Hippocampal formation (tissue), 2 donors: Measurements from ENCODE around the gene NDUFV1.
"Not testable (repeated sequence)": the region's sequence is repeated elsewhere in the genome, so short reads cannot be mapped to it uniquely, and the experiment has no call there.

Source experiments
- DNase-seq, 2 donors: peaks; one replicate each; lab custom pipeline; 2025; lab: John Stamatoyannopoulos, UW

NDUFV1 gene

GRCh38 chr11:67606492-67607295 is at the start of gene NDUFV1:
NDUFV1 (plus strand) TSS chr11:67606936; CDS start chr11:67607005, 69 bp downstream.
- DNase-seq: peak; percentile 92 to 94

DNA sequence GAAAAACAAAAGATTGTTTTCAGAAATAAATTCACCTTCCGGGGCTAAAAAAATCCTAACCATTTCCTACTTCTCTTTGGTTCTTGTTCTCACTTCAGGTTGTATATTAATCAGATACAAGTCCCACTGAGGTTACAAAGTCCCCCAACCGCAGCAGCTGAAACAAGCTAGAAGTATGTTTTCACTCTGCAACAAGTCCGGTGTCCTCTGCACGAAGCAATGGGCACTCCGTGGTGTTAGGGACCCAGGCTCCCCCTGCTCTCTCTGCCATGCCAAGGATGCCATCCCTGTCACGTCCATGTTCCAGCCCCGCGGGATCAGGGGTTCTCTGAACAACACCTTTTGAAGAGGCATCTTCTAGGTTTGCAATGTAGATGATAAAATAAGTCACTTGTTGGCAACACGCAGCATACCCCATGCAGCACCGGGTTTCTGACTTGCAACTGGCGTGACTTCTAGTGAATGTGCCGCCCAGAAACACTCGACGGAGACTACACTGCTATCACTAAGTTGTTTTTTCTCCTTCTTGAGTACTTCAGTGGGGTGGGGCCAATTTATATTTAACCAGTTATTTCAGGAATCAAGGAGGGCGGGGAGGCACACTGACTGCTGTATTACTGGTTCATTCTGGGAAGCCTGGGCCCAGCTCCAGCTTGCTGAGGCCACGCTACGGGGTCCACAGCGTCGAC is 48.5 kb upstream of the NDUFV1 start:
- DNase-seq: no peak

DNA sequence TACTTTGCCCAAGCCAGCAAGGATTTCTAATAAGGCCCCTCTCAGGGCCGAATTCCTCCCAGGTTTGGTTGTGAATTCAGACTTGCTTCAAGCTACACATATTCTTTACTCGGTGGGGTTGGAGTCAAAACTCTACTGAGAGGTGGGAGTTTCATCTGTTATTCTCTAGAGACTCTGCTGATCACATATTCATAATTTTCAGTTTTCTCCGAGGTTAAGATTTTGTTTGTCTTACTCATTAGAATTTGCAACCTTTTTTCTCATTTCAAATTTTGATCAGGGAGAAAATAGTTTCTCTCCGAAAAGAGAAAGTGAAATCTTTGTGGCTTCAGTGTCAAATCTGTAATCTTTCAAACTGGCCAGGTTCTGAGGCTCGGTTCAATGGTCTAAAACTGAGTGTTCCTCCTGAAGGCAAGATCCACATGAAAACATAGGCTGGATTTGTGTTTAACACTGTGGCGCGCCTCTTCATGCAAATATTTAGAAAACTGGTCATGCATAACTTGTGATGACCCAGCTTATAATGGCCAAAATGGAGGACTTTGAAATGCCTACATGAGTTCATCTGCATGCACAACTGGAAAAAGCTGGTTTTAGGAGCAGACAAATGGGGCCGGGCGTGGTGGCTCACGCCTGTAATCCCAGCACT is 44.6 kb upstream of the NDUFV1 start:
- no peak for DNase-seq

DNA sequence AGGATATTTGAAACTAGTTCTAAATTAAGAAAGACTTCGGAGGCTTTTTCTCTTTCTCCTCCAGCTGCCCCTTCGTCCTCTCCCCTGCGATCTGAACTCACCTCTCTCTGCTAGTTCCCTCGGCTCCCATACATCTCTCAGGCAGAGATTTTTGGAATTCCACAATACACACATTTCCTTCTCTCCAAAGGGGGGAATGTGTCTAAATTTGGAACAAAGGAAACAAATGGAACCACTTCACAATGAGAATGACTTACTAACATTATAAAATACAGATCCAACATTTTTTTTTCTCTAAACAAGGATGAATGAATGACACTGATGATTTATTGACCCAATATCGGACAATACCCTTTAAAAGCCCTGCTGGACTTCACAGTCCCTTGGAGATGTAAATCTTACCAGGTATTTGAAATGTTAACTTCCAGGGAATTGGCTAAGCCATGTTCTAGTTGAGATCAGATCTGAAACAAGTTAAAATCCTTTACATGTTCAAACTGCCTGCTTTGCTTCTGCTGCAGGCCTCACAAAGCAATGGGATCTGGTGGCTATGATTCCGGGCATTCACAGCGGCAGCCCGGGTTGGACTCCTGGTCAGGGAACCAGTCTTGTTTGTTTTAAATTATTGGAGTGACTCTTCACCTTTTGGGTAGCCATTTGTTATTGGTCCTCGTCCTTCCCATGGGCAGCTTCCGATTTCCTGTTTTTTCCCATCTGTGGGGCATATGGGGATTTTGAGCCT is 43.6 kb upstream of the NDUFV1 start:
- DNase-seq: no peak

DNA sequence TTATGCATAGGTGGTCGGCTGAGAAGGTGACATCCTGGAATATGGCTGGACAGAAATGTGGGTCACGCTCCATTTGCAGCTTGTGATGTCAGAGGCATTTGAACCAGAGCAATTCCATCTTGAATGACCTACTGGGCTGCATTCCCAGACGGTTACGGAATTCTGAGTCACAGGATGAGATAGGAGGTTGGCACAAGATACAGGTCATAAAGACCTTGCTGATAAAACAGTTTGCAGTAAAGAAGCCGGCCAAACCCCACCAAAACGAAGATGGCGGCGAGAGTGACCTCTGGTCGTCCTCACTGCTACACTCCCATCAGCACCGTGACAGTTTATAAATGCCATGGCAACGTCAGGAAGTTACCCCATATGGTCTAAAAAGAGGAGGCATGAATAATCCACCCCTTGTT is 43.0 kb upstream of the NDUFV1 start:
- not testable (repeated sequence) for DNase-seq

- no peak for DNase-seq
Observed at GRCh38 chr11:67564230-67564629, 42.5 kb upstream of the NDUFV1 start.

GRCh38 chr11:67571443-67571842 is 35.3 kb upstream of the NDUFV1 start:
- no peak for DNase-seq

DNA sequence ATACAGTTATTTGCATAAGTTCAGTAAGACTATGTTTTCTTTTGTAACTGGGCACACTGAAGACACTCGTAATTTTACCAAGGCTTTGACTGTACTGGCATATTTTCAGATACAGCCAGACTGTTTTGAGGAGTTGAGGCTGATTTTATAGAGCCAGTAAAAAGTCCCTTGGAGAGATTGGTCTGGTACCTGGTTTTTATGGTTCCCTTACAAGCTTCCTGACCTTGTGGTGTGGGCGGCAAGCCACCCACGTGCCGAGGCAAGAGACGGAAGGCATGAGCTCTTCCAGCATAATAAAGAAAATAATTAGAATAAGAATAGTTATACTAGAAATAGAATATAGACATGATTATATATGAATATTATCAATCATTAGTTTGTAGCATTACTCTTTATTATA is 34.4 kb upstream of the NDUFV1 start:
- DNase-seq: no peak

- DNase-seq: peak; percentile 37 to 49
Observed at GRCh38 chr11:67572747-67573419, 33.9 kb upstream of the NDUFV1 start.

GRCh38 chr11:67574938-67575337 is 31.8 kb upstream of the NDUFV1 start:
- no peak for DNase-seq

DNA sequence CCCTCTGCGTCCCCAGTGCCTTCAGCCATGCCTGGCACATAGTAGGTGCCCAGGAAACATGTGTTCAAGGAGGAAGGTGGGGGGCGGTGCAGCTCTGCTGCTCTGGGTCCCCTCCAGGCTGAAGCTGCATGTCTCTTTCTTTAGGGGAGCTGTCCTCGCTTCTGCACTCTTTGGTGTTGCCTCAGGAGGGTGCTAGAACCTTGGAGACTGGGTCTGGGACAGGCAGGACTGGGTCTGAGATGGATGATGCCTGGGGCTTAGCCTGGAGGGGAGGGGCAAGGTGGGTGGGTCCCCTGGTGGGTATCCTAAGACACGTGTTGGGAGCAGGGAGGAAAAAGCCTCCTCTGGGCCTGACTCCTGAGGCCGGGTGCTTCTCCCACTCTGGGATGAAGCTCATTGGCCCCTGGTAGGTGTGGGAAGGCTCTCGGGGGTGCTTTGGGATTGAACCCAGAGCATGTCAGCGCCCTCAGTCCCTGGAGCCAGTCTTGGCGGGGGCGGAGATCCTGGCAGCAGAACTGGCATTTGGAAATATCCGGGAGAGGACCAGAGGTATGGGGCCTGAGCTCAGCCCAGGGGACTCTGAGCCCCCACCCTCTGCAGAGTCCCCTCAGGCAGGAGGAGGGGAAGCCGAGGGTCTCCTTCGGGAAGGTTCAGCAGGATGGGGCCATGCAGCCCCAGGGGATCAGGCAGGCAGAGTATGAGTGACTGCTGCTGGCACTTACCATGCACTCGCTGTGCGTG is 29.8 kb upstream of the NDUFV1 start:
- DNase-seq: no peak

GRCh38 chr11:67577951-67578350 is 28.8 kb upstream of the NDUFV1 start:
- no peak for DNase-seq

DNA sequence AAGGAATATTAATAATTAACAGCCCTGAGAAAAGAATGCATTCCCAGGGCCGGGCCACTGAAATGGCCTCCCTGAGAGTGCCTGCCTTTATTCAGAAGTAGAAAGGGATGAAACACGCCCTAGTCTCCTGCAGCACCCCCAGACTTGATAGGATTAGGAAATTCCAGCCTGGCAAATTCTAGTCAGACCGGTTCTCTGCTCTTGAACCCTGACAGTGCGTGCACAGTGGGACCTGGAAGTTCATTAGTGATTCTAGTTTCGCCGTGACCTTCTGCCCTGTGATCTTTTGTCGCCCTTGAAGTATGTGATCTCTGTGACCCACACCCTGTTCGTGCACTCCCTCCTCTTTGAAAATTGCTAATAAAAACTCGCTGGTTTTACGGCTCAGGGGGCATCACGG is 25.3 kb upstream of the NDUFV1 start:
- no peak for DNase-seq

DNA sequence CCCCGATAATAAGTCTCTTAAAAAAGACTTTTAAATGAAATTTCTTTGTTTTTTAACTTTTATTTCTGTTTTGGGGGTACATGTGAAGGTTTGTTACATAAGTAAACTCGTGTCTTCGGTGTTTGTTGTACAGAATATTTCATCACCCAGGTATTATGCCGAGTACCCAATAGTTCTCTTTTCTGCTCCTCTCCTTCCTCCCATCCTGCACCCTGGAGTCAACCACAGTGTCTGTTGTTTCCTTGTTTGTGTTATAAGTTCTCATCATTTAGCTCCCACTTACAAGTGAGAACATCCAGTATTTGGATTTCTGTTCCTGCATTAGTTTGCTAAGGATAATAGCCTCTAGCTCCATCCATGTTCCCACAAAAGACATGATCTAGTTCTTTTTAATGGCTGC is 24.7 kb upstream of the NDUFV1 start:
- no peak for DNase-seq

DNA sequence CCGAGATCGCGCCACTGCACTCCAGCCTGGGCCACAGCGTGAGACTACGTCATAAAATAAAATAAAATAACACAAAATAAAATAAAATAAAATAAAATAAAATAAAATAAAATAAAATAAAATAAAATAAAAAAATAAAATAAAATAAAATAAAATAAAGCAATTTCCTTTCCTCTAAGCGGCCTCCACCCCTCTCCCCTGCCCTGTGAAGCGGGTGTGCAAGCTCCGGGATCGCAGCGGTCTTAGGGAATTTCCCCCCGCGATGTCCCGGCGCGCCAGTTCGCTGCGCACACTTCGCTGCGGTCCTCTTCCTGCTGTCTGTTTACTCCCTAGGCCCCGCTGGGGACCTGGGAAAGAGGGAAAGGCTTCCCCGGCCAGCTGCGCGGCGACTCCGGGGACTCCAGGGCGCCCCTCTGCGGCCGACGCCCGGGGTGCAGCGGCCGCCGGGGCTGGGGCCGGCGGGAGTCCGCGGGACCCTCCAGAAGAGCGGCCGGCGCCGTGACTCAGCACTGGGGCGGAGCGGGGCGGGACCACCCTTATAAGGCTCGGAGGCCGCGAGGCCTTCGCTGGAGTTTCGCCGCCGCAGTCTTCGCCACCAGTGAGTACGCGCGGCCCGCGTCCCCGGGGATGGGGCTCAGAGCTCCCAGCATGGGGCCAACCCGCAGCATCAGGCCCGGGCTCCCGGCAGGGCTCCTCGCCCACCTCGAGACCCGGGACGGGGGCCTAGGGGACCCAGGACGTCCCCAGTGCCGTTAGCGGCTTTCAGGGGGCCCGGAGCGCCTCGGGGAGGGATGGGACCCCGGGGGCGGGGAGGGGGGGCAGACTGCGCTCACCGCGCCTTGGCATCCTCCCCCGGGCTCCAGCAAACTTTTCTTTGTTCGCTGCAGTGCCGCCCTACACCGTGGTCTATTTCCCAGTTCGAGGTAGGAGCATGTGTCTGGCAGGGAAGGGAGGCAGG is 23.2 kb upstream of the NDUFV1 start, which contains the start of gene GSTP1:
GSTP1 (plus strand) TSS at position 566 of the 958 bp plus-strand sequence; CDS start at position 598, 32 bp downstream.
- peak; percentile 83 to 90 for DNase-seq

- peak; percentile 27 to 34 for DNase-seq
Observed at GRCh38 chr11:67584205-67584880, 22.4 kb upstream of the NDUFV1 start.

DNA sequence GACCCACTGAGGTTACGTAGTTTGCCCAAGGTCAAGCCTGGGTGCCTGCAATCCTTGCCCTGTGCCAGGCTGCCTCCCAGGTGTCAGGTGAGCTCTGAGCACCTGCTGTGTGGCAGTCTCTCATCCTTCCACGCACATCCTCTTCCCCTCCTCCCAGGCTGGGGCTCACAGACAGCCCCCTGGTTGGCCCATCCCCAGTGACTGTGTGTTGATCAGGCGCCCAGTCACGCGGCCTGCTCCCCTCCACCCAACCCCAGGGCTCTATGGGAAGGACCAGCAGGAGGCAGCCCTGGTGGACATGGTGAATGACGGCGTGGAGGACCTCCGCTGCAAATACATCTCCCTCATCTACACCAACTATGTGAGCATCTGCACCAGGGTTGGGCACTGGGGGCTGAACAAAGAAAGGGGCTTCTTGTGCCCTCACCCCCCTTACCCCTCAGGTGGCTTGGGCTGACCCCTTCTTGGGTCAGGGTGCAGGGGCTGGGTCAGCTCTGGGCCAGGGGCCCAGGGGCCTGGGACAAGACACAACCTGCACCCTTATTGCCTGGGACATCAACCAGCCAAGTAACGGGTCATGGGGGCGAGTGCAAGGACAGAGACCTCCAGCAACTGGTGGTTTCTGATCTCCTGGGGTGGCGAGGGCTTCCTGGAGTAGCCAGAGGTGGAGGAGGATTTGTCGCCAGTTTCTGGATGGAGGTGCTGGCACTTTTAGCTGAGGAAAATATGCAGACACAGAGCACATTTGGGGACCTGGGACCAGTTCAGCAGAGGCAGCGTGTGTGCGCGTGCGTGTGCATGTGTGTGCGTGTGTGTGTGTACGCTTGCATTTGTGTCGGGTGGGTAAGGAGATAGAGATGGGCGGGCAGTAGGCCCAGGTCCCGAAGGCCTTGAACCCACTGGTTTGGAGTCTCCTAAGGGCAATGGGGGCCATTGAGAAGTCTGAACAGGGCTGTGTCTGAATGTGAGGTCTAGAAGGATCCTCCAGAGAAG is 21.6 kb upstream of the NDUFV1 start:
- DNase-seq: no peak

GRCh38 chr11:67585911-67586310 is 20.8 kb upstream of the NDUFV1 start:
- no peak for DNase-seq
